Liver (tissue), 9 donors: ENCODE measurements around the gene P4HB. TPM values are rescaled to one million over a fixed set of nuclear protein-coding genes. Genes with fewer than 3 reads are reported as not detected.

ENCODE experiments used
- DNase-seq: peaks from one replicate; pipeline ENCODE4 v3.0.0-alpha.2; 2017; ENCODE audit warnings: low spot score
- H3K27ac ChIP-seq, 2 donors: one replicate each; pipeline ENCODE4 v1.7.0; 2013; ENCODE audit warnings: inconsistent platforms in 2 of 2, low read length in 2 of 2, control low read depth in 1 of 2, low read depth in 1 of 2, mild to moderate bottlenecking in 1 of 2
- H3K27me3 ChIP-seq, 4 donors: one replicate each; pipeline versions ENCODE4 v1.6.1 to v1.7.0; 2013; ENCODE audit warnings: low read length in 3 of 4, inconsistent platforms in 1 of 4, mild to moderate bottlenecking in 1 of 4, moderate library complexity in 1 of 4; ENCODE audit not compliant: control insufficient read depth in 4 of 4, insufficient read depth in 4 of 4
- H3K36me3 ChIP-seq, 4 donors: one replicate each; pipeline versions ENCODE4 v1.6.1 to v1.7.0; 2013; ENCODE audit warnings: low read length in 3 of 4, mild to moderate bottlenecking in 3 of 4, low read depth in 1 of 4, moderate library complexity in 1 of 4; ENCODE audit not compliant: control insufficient read depth in 4 of 4, insufficient read depth in 3 of 4
- H3K4me1 ChIP-seq, 4 donors: one replicate each; pipeline versions ENCODE4 v1.6.1 to v1.7.0; 2013; ENCODE audit warnings: low read length in 3 of 4, mild to moderate bottlenecking in 3 of 4, moderate library complexity in 1 of 4; ENCODE audit not compliant: control insufficient read depth in 4 of 4, insufficient read depth in 4 of 4
- H3K4me3 ChIP-seq, 3 donors: one replicate each; pipeline versions ENCODE4 v1.6.1 to v1.7.0; 2013; ENCODE audit warnings: low read length in 3 of 3, control low read depth in 1 of 3, low read depth in 1 of 3, mild to moderate bottlenecking in 1 of 3
- H3K9ac ChIP-seq, 2 donors: one replicate each; pipeline ENCODE4 v1.7.0; 2013; ENCODE audit warnings: low read length in 2 of 2, mild to moderate bottlenecking in 2 of 2, moderate library complexity in 2 of 2, control low read depth in 1 of 2, low read depth in 1 of 2
- H3K9me3 ChIP-seq, 4 donors: one replicate each; pipeline versions ENCODE4 v1.6.1 to v1.7.0; 2013; ENCODE audit warnings: low read length in 3 of 4; ENCODE audit not compliant: control insufficient read depth in 4 of 4
- EGR1 ChIP-seq, 2 donors: IDR thresholded peaks; 2 replicates each; pipeline ENCODE4 v1.6.1; 2016 to 2018; ENCODE audit warnings: antibody characterized with exemption in 2 of 2, low read depth in 2 of 2
- FOXA1 ChIP-seq: IDR thresholded peaks from 2 replicates; pipeline ENCODE4 v1.6.1; 2016; ENCODE audit warnings: antibody characterized with exemption
- FOXA2 ChIP-seq: IDR thresholded peaks from 2 replicates; pipeline ENCODE4 v1.6.1; 2016; ENCODE audit warnings: antibody characterized with exemption
- GABPA ChIP-seq, 2 donors: IDR thresholded peaks in 1 of 2; conservative IDR thresholded peaks in 1 of 2; 2 replicates each; pipeline ENCODE4 v1.6.1; 2016; ENCODE audit warnings: antibody characterized with exemption in 2 of 2, mild to moderate bottlenecking in 1 of 2, moderate library complexity in 1 of 2
- HNF4A ChIP-seq, 2 donors: conservative IDR thresholded peaks; 2 replicates each; pipeline ENCODE4 v1.6.1; 2016; ENCODE audit warnings: antibody characterized with exemption in 2 of 2, mild to moderate bottlenecking in 2 of 2
- HNF4G ChIP-seq: IDR thresholded peaks from 2 replicates; pipeline ENCODE4 v1.6.1; 2016; ENCODE audit warnings: antibody characterized with exemption
- MAX ChIP-seq: IDR thresholded peaks from 2 replicates; pipeline ENCODE4 v1.6.1; 2016; ENCODE audit warnings: antibody characterized with exemption
- NR2F2 ChIP-seq: IDR thresholded peaks from 2 replicates; pipeline ENCODE4 v1.6.1; 2016; ENCODE audit warnings: antibody characterized with exemption
- RAD21 ChIP-seq, 2 donors: IDR thresholded peaks; 2 replicates each; pipeline ENCODE4 v1.6.1; 2016; ENCODE audit warnings: antibody characterized with exemption in 2 of 2, mild to moderate bottlenecking in 2 of 2
- RXRA ChIP-seq, 2 donors: IDR thresholded peaks; 2 replicates each; pipeline ENCODE4 v1.6.1; 2017 to 2018; ENCODE audit warnings: antibody characterized with exemption in 2 of 2, mild to moderate bottlenecking in 1 of 2
- SP1 ChIP-seq: IDR thresholded peaks from 2 replicates; pipeline ENCODE4 v1.6.1; 2018; ENCODE audit warnings: antibody characterized with exemption, mild to moderate bottlenecking
- TAF1 ChIP-seq: conservative IDR thresholded peaks from 2 replicates; pipeline ENCODE4 v1.6.1; 2016; ENCODE audit warnings: antibody characterized with exemption, mild to moderate bottlenecking
- YY1 ChIP-seq: IDR thresholded peaks from 2 replicates; pipeline ENCODE4 v1.6.1; 2016; ENCODE audit warnings: antibody characterized with exemption, mild to moderate bottlenecking
- WGBS: extraction: QIAGEN DNeasy Blood & Tissue Kit; methylation state at CpG from one replicate; pipeline ENCODE4 v1.1.7; 2013; 5-methylcytosine and 5-hydroxymethylcytosine counted together
- polyA plus RNA-seq, 2 donors: library from polyadenylated mRNA; stranded (reverse) in 1 of 2; unstranded in 1 of 2; fragments of 200-250 nt in 1 of 2; fragments of >200 nt in 1 of 2; fragmentation: Nextera tagmentation in 1 of 2; extraction: Ambion mirVana in 1 of 2; gene quantifications; one replicate each; pipeline versions ENCODE4 v1.2.1 to v1.2.3, GENCODE V29; 2013 to 2015
- total RNA-seq, 2 donors: library from RNA; depleted of rRNA; stranded (reverse); fragments of >200 nt; gene quantifications; one replicate each; pipeline ENCODE4 v1.2.3, GENCODE V29; 2014
- TF ChIP-seq, protein P1 (sequence below): IDR thresholded peaks from 2 replicates; pipeline ENCODE4 v1.6.1; 2016; ENCODE audit warnings: antibody characterized with exemption
- TF ChIP-seq, protein P2 (sequence below): IDR thresholded peaks from 2 replicates; pipeline ENCODE4 v1.6.1; 2016; ENCODE audit warnings: antibody characterized with exemption
- TF ChIP-seq, protein P3 (sequence below): fragments of 150-350 bp; IDR thresholded peaks from 2 replicates; pipeline ENCODE4 v1.5.1; 2017; ENCODE audit warnings: improper control_type of control experiment, low read depth, low read length; ENCODE audit not compliant: missing input control
- TF ChIP-seq, protein P4 (sequence below): IDR thresholded peaks from 2 replicates; pipeline ENCODE4 v1.6.1; 2016; ENCODE audit warnings: antibody characterized with exemption, mild to moderate bottlenecking
- donor health status: healthy.
- donor health status: healthy.
- donor health status: healthy.
- donor health status: healthy.
- donor health status: healthy.

Gene P4HB
- total and polyA plus RNA-seq, 4 donors: 1,000 to 3,361 (median 1,576) TPM

DNA sequence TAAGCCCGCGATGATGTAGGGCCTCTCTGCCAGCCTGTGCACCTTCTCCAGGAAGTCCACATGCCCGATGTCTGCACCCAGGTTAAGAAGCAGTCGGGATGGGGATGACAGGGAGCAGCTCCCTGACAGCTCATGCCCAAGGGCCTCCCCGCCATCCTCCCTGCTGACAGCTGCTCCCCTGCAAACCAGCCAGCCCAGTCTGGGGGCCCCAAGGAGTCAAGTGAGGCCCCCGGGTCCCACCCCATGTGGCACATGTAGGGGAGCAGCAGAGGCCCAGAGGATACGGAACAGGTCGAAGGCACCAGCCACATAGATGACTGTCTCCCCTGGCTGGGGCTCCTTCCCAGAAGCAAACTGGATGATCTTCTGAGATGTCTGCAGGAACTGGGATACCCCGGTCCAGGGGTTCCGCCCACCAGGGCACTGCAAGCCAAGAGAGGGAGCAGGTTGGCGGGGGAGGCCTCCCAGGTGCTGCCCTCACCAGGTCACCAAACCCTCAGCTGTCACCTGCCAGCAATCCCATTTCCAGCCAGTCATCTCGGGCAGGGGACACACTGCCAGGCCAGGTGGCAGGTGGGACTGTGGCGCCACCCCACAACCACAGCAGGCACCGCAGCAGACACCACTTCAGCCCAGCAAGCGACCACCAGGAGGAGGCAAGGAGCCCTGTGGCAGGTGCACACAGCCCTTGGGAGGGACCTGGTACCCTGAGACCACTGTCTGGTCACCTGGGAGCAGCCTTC, 46.3 kb upstream of the P4HB start:
- peaks cover 0 to 36% (median 19%) of the 10 kb centered on the region in 4 donors for H3K36me3 ChIP-seq
- no peak overlapping the region for H3K27ac ChIP-seq
- H3K4me3 ChIP-seq: no peak overlapping the region
- no peak for DNase-seq
- H3K4me1 ChIP-seq: peaks cover 8 to 48% (median 24%) of the 10 kb centered on the region in 4 donors
- WGBS: 91% methylated on average over 15 of the region's 15 CpGs
- TF ChIP-seq YY1 (no peak), HNF4G (no peak), TAF1 (no peak), HNF4A (conservative IDR thresholded peaks at IDR 0.05) (no peak)
- TF ChIP-seq, protein P1, sequence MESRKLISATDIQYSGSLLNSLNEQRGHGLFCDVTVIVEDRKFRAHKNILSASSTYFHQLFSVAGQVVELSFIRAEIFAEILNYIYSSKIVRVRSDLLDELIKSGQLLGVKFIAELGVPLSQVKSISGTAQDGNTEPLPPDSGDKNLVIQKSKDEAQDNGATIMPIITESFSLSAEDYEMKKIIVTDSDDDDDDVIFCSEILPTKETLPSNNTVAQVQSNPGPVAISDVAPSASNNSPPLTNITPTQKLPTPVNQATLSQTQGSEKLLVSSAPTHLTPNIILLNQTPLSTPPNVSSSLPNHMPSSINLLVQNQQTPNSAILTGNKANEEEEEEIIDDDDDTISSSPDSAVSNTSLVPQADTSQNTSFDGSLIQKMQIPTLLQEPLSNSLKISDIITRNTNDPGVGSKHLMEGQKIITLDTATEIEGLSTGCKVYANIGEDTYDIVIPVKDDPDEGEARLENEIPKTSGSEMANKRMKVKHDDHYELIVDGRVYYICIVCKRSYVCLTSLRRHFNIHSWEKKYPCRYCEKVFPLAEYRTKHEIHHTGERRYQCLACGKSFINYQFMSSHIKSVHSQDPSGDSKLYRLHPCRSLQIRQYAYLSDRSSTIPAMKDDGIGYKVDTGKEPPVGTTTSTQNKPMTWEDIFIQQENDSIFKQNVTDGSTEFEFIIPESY: no peak
- H3K9ac ChIP-seq: no peak overlapping the region
- no peaks in the 10 kb centered on the region for H3K9me3 ChIP-seq
- no peaks in the 10 kb centered on the region for H3K27me3 ChIP-seq

GRCh38 chr17:81905993-81906392, 45.7 kb upstream of the P4HB start:
- Histone ChIP-seq H3K27me3 (no peaks in the 10 kb centered on the region), H3K27ac (no peak overlapping the region), H3K4me3 (no peak overlapping the region), H3K9ac (no peak overlapping the region), H3K4me1 (peaks cover 7 to 48% (median 25%) of the 10 kb centered on the region in 4 donors), H3K36me3 (peaks cover 0 to 36% (median 19%) of the 10 kb centered on the region in 4 donors), H3K9me3 (no peaks in the 10 kb centered on the region)
- TF ChIP-seq FOXA1 (no peak), YY1 (no peak), RXRA (IDR thresholded peaks at IDR 0.05) (no peak)
- no peak for DNase-seq
- WGBS: 96% methylated on average over 10 of the region's 10 CpGs

DNA sequence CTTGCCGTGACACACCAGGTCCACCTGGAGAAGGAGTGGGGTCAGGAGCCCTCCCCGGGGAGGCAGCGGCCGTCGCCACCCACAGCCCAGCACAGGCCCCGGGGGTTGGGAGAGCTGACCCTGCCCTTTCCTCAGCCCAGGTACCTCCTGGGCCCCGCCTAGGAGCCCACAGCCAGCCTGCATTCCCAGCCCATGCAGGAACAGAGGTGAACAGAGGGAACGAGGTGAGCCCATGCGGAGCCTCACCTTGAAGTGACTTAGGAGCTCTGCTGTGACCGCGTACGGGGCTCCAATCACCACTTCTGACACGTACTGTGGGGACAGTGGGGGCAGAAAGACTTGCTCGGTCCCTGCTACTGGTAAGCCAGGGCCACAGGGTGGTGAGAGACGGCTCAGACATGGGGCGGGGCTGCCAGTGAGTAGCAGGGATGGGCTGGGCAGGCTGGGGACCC, 45.1 kb upstream of the P4HB start:
- 95% methylated on average over 16 of the region's 16 CpGs for WGBS
- no peak overlapping the region for H3K4me3 ChIP-seq
- H3K9me3 ChIP-seq: no peaks in the 10 kb centered on the region
- H3K27ac ChIP-seq: no peak overlapping the region
- H3K36me3 ChIP-seq: peaks cover 0 to 36% (median 19%) of the 10 kb centered on the region in 4 donors
- no peak overlapping the region for H3K9ac ChIP-seq
- DNase-seq: no peak
- H3K27me3 ChIP-seq: no peaks in the 10 kb centered on the region
- peaks cover 7 to 45% (median 24%) of the 10 kb centered on the region in 4 donors for H3K4me1 ChIP-seq
- TF ChIP-seq NR2F2 (no peak), MAX (no peak), FOXA2 (no peak), GABPA (IDR thresholded peaks at IDR 0.05 in 1 of 2, conservative IDR thresholded peaks at IDR 0.05 in 1 of 2) (no peak), HNF4A (conservative IDR thresholded peaks at IDR 0.05) (no peak), TAF1 (no peak), FOXA1 (no peak), EGR1 (IDR thresholded peaks at IDR 0.05; ENCODE audit: low read depth in 2 of 2) (no peak), RAD21 (IDR thresholded peaks at IDR 0.05) (no peak), SP1 (no peak), HNF4G (no peak), RXRA (IDR thresholded peaks at IDR 0.05) (no peak)
- TF ChIP-seq, protein P2, sequence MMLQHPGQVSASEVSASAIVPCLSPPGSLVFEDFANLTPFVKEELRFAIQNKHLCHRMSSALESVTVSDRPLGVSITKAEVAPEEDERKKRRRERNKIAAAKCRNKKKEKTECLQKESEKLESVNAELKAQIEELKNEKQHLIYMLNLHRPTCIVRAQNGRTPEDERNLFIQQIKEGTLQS: no peak
- TF ChIP-seq, protein P1: no peak
- TF ChIP-seq, protein P3, sequence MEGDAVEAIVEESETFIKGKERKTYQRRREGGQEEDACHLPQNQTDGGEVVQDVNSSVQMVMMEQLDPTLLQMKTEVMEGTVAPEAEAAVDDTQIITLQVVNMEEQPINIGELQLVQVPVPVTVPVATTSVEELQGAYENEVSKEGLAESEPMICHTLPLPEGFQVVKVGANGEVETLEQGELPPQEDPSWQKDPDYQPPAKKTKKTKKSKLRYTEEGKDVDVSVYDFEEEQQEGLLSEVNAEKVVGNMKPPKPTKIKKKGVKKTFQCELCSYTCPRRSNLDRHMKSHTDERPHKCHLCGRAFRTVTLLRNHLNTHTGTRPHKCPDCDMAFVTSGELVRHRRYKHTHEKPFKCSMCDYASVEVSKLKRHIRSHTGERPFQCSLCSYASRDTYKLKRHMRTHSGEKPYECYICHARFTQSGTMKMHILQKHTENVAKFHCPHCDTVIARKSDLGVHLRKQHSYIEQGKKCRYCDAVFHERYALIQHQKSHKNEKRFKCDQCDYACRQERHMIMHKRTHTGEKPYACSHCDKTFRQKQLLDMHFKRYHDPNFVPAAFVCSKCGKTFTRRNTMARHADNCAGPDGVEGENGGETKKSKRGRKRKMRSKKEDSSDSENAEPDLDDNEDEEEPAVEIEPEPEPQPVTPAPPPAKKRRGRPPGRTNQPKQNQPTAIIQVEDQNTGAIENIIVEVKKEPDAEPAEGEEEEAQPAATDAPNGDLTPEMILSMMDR: no peak
- TF ChIP-seq, protein P4, sequence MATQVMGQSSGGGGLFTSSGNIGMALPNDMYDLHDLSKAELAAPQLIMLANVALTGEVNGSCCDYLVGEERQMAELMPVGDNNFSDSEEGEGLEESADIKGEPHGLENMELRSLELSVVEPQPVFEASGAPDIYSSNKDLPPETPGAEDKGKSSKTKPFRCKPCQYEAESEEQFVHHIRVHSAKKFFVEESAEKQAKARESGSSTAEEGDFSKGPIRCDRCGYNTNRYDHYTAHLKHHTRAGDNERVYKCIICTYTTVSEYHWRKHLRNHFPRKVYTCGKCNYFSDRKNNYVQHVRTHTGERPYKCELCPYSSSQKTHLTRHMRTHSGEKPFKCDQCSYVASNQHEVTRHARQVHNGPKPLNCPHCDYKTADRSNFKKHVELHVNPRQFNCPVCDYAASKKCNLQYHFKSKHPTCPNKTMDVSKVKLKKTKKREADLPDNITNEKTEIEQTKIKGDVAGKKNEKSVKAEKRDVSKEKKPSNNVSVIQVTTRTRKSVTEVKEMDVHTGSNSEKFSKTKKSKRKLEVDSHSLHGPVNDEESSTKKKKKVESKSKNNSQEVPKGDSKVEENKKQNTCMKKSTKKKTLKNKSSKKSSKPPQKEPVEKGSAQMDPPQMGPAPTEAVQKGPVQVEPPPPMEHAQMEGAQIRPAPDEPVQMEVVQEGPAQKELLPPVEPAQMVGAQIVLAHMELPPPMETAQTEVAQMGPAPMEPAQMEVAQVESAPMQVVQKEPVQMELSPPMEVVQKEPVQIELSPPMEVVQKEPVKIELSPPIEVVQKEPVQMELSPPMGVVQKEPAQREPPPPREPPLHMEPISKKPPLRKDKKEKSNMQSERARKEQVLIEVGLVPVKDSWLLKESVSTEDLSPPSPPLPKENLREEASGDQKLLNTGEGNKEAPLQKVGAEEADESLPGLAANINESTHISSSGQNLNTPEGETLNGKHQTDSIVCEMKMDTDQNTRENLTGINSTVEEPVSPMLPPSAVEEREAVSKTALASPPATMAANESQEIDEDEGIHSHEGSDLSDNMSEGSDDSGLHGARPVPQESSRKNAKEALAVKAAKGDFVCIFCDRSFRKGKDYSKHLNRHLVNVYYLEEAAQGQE: no peak
